SK-N-SH treated with all-trans-retinoic acid at 6 μM for 48 hours (cell line): ENCODE measurements around the gene FBLN2.

Source experiments
- ARNTL ChIP-seq: fragments of 450-650 bp; formaldehyde crosslinking; IDR thresholded peaks from 2 replicates; pipeline ENCODE4 v1.5.0; 2020; ENCODE audit warnings: low read depth, mild to moderate bottlenecking, moderate library complexity, borderline replicate concordance
- TCF4 ChIP-seq: fragments of 250-450 bp; sonication (Bioruptor Pico); IDR thresholded peaks from 2 replicates; pipeline ENCODE4 v1.8.0; 2021; ENCODE audit warnings: mild to moderate bottlenecking, moderate library complexity, borderline replicate concordance
- TOX ChIP-seq: fragments of 250-450 bp; sonication (Bioruptor Pico); IDR thresholded peaks from 2 replicates; pipeline ENCODE4 v1.8.0; 2021; ENCODE audit warnings: mild to moderate bottlenecking, moderate library complexity, borderline replicate concordance
- ZFP3 ChIP-seq: fragments of 250-450 bp; sonication (Bioruptor Pico); IDR thresholded peaks from 2 replicates; pipeline ENCODE4 v1.5.0; 2020; ENCODE audit warnings: mild to moderate bottlenecking, moderate library complexity
- ZFP30 ChIP-seq: fragments of 450-650 bp; formaldehyde crosslinking; IDR thresholded peaks from 2 replicates; pipeline ENCODE4 v1.5.0; 2022; ENCODE audit warnings: mild to moderate bottlenecking, moderate library complexity
- ZNF70 ChIP-seq: fragments of 450-650 bp; formaldehyde crosslinking; IDR thresholded peaks from 2 replicates; pipeline ENCODE4 v1.5.0; 2020; ENCODE audit warnings: mild to moderate bottlenecking, moderate library complexity
- TF ChIP-seq, protein P1 (sequence below): fragments of 250-450 bp; sonication (Bioruptor Pico); IDR thresholded peaks from 2 replicates; pipeline ENCODE4 v1.5.1; 2020; ENCODE audit warnings: low read depth, mild to moderate bottlenecking, moderate library complexity
- TF ChIP-seq, protein P2 (sequence below): fragments of 250-450 bp; sonication (Bioruptor Pico); IDR thresholded peaks from 2 replicates; pipeline ENCODE4 v1.8.0; 2020; ENCODE audit warnings: mild to moderate bottlenecking, moderate library complexity, borderline replicate concordance

DNA sequence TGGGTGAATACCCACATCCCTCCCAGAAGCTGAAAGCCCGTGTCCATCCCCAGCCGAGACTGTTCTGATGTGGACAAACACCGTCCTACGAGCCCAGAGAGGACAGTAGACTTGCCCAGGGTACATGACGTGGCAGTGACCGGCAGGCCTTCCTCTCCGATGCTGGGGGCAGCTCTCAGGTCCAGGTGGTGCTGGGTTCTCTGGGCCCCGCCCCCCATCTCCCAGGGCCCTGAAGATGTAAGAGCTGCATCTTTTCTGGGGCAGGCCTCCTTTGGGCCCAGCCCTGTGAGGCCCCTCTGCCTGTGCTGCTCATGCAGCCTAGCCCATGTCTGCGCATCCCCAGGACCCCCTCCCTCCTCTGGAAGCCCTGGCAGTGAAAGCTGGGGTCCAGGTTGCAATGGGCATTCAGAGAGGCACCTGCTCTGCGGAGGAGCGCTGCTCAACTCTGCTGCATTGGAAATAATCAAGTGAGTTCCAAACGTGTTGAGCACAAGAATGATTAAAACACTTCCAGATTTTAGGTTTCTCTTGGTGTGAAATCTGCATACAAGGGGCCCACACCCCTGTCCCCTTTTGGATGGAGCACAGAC is 71.9 kb downstream of the FBLN2 start:
- TF ChIP-seq ARNTL (CRISPR knock-in tag) (no peak), ZFP30 (no peak), TOX (no peak), ZNF70 (CRISPR knock-in tag) (no peak), TCF4 (CRISPR knock-in tag) (no peak), ZFP3 (CRISPR knock-in tag) (no peak)
- TF ChIP-seq, protein P1, sequence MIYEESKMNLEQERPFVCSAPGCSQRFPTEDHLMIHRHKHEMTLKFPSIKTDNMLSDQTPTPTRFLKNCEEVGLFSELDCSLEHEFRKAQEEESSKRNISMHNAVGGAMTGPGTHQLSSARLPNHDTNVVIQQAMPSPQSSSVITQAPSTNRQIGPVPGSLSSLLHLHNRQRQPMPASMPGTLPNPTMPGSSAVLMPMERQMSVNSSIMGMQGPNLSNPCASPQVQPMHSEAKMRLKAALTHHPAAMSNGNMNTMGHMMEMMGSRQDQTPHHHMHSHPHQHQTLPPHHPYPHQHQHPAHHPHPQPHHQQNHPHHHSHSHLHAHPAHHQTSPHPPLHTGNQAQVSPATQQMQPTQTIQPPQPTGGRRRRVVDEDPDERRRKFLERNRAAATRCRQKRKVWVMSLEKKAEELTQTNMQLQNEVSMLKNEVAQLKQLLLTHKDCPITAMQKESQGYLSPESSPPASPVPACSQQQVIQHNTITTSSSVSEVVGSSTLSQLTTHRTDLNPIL (CRISPR knock-in tag), result no peak
- TF ChIP-seq, protein P2, sequence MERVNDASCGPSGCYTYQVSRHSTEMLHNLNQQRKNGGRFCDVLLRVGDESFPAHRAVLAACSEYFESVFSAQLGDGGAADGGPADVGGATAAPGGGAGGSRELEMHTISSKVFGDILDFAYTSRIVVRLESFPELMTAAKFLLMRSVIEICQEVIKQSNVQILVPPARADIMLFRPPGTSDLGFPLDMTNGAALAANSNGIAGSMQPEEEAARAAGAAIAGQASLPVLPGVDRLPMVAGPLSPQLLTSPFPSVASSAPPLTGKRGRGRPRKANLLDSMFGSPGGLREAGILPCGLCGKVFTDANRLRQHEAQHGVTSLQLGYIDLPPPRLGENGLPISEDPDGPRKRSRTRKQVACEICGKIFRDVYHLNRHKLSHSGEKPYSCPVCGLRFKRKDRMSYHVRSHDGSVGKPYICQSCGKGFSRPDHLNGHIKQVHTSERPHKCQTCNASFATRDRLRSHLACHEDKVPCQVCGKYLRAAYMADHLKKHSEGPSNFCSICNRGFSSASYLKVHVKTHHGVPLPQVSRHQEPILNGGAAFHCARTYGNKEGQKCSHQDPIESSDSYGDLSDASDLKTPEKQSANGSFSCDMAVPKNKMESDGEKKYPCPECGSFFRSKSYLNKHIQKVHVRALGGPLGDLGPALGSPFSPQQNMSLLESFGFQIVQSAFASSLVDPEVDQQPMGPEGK (CRISPR knock-in tag), result no peak
